ENCODE data around the gene MAP3K1. TPM values are rescaled to one million over a fixed set of nuclear protein-coding genes. Genes with fewer than 3 reads are reported as not detected.

The MAP3K1 gene
- total RNA-seq, 3 donors from 2014 or later: 11.1 to 12.2 (median 11.5) TPM

DNA sequence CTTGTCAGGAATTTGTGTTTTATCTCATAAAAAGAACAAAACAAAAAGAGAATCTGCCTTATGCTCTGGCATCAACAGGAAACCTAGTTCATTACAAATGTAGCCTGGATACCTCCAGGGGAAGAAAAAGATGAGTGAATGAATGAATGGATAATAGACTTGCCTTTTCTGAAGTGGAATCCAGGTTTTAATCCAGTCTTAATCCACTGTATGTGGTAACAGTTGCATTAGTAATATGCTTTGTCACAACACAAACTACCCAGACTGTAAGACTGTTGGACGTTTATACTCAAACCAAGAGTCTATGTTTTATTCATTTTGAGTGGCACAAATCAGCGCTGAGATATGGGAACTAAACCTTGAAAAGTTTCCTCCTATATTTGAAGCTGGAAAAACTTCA is 32.1 kb upstream of the MAP3K1 start:
- no peaks in the 10 kb centered on the region for H3K36me3 ChIP-seq (ENCODE audit: low read depth)
- TF ChIP-seq, protein P1, sequence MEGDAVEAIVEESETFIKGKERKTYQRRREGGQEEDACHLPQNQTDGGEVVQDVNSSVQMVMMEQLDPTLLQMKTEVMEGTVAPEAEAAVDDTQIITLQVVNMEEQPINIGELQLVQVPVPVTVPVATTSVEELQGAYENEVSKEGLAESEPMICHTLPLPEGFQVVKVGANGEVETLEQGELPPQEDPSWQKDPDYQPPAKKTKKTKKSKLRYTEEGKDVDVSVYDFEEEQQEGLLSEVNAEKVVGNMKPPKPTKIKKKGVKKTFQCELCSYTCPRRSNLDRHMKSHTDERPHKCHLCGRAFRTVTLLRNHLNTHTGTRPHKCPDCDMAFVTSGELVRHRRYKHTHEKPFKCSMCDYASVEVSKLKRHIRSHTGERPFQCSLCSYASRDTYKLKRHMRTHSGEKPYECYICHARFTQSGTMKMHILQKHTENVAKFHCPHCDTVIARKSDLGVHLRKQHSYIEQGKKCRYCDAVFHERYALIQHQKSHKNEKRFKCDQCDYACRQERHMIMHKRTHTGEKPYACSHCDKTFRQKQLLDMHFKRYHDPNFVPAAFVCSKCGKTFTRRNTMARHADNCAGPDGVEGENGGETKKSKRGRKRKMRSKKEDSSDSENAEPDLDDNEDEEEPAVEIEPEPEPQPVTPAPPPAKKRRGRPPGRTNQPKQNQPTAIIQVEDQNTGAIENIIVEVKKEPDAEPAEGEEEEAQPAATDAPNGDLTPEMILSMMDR (IDR thresholded peaks at IDR 0.05): no peak
- H3K4me1 ChIP-seq (ENCODE audit: low read depth): no peaks in the 10 kb centered on the region
- no peak overlapping the region for H3K4me3 ChIP-seq
- intact Hi-C loops (cut with DNase I, micrococcal nuclease): no loop called here
- ATAC-seq: no peak
- no peak for DNase-seq
- no peaks in the 10 kb centered on the region for H3K9me3 ChIP-seq

DNA sequence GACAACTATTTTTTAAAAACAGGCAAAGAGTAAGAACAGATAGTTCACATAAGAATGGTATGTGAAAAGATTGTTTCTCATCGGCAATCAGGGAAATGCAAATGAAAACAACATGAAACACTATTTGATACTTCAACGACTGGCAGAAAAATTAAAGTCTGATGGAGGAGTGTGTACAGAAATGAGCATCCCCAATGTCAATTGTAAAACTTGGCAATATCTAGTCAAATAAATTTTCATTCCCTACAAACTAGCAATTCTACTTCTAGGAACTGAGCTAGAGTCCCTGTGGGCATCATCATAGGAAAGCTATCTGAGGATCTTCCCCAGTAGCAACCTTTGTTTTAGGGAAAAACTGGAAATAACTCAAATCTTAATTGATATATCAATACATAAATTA is 29.0 kb upstream of the MAP3K1 start:
- ATAC-seq: no peak
- TF ChIP-seq, protein P1 (IDR thresholded peaks at IDR 0.05): no peak
- intact Hi-C loops (cut with DNase I, micrococcal nuclease): no loop called here

DNA sequence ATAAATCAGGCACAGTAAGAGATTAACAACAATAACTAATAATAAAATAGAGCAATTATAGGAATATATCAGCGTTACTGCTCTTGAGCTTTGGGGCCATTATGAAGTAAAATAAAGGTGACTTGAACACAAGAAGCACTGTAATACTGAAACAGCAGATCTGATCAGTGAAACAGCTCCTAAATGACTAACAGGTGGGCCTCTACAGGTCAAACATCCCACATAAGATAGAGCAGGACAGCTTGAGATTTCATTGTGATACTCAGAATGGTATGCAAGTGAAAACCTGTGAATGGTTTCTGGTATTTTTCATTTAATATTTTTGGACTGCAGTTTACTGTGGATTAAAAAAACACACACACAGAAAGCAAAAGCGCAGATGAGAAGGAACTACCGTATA is 24.0 kb upstream of the MAP3K1 start:
- H3K9me3 ChIP-seq: no peaks in the 10 kb centered on the region
- ATAC-seq: no peak
- intact Hi-C loops (cut with DNase I, micrococcal nuclease): no loop called here

More for the DNA sequence above, 29.0 kb upstream of the MAP3K1 start:
- H3K9me3 ChIP-seq: no peaks in the 10 kb centered on the region
- no peak for DNase-seq
- no peaks in the 10 kb centered on the region for H3K4me1 ChIP-seq (ENCODE audit: low read depth)
- no peaks in the 10 kb centered on the region for H3K36me3 ChIP-seq (ENCODE audit: low read depth)
- no peak overlapping the region for H3K4me3 ChIP-seq

DNA sequence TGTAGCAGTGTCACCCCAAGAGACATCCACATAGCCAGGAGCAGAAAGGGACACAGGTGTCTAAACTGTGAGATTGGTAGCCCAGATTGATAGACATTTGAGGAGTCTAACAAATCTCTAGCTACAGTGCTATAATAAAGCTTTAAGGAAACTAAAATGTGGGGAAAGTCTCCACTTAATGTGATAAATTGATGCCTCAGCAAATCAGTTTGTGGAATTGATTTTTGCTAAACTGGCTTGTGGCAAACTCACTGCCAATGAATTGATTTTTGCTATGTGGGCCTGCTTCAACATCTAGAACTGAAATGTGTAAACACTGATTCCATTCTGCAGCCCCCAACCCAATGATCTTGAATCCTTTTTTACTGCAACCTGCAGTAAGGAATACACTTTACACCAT is 16.8 kb upstream of the MAP3K1 start:
- intact Hi-C loops (cut with DNase I, micrococcal nuclease): no loop called here
- Histone ChIP-seq H3K4me3 (no peak overlapping the region), H3K36me3 (ENCODE audit: low read depth) (no peaks in the 10 kb centered on the region), H3K4me1 (ENCODE audit: low read depth) (no peaks in the 10 kb centered on the region), H3K9me3 (no peaks in the 10 kb centered on the region)
- DNase-seq: no peak
- TF ChIP-seq, protein P1 (IDR thresholded peaks at IDR 0.05): no peak
- ATAC-seq: no peak

More for the DNA sequence above, 24.0 kb upstream of the MAP3K1 start:
- H3K36me3 ChIP-seq (ENCODE audit: low read depth): no peaks in the 10 kb centered on the region
- no peaks in the 10 kb centered on the region for H3K4me1 ChIP-seq (ENCODE audit: low read depth)
- TF ChIP-seq, protein P1 (IDR thresholded peaks at IDR 0.05): no peak
- DNase-seq: no peak
- no peak overlapping the region for H3K4me3 ChIP-seq

DNA sequence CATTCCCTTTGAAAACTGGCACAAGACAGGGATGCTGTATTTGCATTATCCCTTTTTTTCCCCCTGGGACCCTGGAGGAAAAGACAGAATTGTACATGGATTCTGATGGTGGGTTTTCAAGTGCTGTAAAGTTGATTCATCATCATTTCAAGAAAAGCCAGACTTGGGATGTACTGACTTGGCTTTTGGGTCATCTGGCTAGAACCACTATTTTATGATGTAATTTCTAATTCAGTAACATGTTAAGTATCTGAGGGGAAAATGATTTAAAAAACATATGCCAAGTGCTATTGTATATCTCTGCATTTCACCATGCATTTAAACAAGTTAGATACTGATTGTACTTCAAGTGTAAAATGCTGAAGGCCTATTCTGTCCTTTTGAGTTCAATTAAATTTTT is 15.2 kb upstream of the MAP3K1 start:
- intact Hi-C loops (cut with DNase I, micrococcal nuclease): no loop called here
- no peak overlapping the region for H3K4me3 ChIP-seq
- DNase-seq (no peak), ATAC-seq (no peak)
- H3K4me1 ChIP-seq (ENCODE audit: low read depth): no peaks in the 10 kb centered on the region
- H3K9me3 ChIP-seq: no peaks in the 10 kb centered on the region
- TF ChIP-seq, protein P1 (IDR thresholded peaks at IDR 0.05): no peak
- H3K36me3 ChIP-seq (ENCODE audit: low read depth): no peaks in the 10 kb centered on the region

DNA sequence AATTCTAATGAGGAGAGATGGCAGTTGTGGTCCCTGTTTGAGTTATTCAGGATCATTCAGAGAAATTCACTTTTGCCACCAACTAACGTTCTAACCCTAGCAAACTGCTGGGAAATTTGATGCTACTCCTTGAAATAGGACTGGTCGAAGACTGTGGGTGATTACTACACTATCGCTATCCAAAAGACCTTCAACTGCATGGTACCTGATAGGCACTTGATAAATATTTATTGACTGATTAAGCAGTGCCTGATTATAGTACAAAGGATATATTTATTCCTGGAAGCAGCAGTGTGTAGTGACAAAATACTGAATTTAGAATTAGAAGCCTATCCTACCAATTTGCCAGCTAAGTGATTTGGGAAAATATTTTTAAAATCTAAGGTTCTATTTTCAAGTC is 14.1 kb upstream of the MAP3K1 start:
- DNase-seq: no peak
- no peak for ATAC-seq
- H3K4me3 ChIP-seq: no peak overlapping the region
- no peaks in the 10 kb centered on the region for H3K9me3 ChIP-seq
- no peaks in the 10 kb centered on the region for H3K4me1 ChIP-seq (ENCODE audit: low read depth)
- intact Hi-C loops (cut with DNase I, micrococcal nuclease): no loop called here
- TF ChIP-seq, protein P1 (IDR thresholded peaks at IDR 0.05): no peak
- H3K36me3 ChIP-seq (ENCODE audit: low read depth): no peaks in the 10 kb centered on the region
